ENCODE data around the gene RBMS3.
"Not testable (repeated sequence)": the region's sequence is repeated elsewhere in the genome, so short reads cannot be mapped to it uniquely, and the experiment has no call there.

Gene RBMS3

GRCh38 chr3:29758434-29759322 lies 477.8 kb downstream of the RBMS3 start:
- no peak for DNase-seq

GRCh38 chr3:29759411-29760225 lies 478.7 kb downstream of the RBMS3 start:
- DNase-seq, result no peak

GRCh38 chr3:29760226-29760685 lies 479.4 kb downstream of the RBMS3 start:
- DNase-seq, result no peak

- DNase-seq, result no peak
Observed at GRCh38 chr3:29761517-29761916, 480.6 kb downstream of the RBMS3 start.

GRCh38 chr3:29763115-29763514 lies 482.2 kb downstream of the RBMS3 start:
- DNase-seq, result no peak

- DNase-seq, result no peak
Observed at GRCh38 chr3:29764041-29764440, 483.2 kb downstream of the RBMS3 start.

GRCh38 chr3:29764603-29765254 lies 483.9 kb downstream of the RBMS3 start:
- DNase-seq, result no peak

GRCh38 chr3:29771602-29772001 lies 490.7 kb downstream of the RBMS3 start:
- no peak for DNase-seq

- no peak for DNase-seq
Observed at GRCh38 chr3:29772436-29772835, 491.6 kb downstream of the RBMS3 start.

- DNase-seq, result no peak
Observed at GRCh38 chr3:29773481-29773880, 492.6 kb downstream of the RBMS3 start.

GRCh38 chr3:29775340-29775739 lies 494.5 kb downstream of the RBMS3 start:
- DNase-seq, result no peak

- no peak for DNase-seq
Observed at GRCh38 chr3:29777869-29778268, 497.0 kb downstream of the RBMS3 start.

- DNase-seq, result no peak
Observed at GRCh38 chr3:29789686-29790085, 508.8 kb downstream of the RBMS3 start.

GRCh38 chr3:29796808-29797207 lies 515.9 kb downstream of the RBMS3 start:
- DNase-seq, result no peak

- no peak for DNase-seq
Observed at GRCh38 chr3:29802057-29802456, 521.2 kb downstream of the RBMS3 start.

- DNase-seq, result no peak
Observed at GRCh38 chr3:29804044-29804443, 523.2 kb downstream of the RBMS3 start.

GRCh38 chr3:29805757-29806156 lies 524.9 kb downstream of the RBMS3 start:
- no peak for DNase-seq

- not testable (repeated sequence) for DNase-seq
Observed at GRCh38 chr3:29808324-29808723, 527.5 kb downstream of the RBMS3 start.

- no peak for DNase-seq
Observed at GRCh38 chr3:29822071-29822470, 541.2 kb downstream of the RBMS3 start.

- no peak for DNase-seq
Observed at GRCh38 chr3:29823233-29823632, 542.4 kb downstream of the RBMS3 start.

- no peak for DNase-seq
Observed at GRCh38 chr3:29826712-29827111, 545.8 kb downstream of the RBMS3 start.

GRCh38 chr3:29827756-29828155 lies 546.9 kb downstream of the RBMS3 start:
- no peak for DNase-seq

GRCh38 chr3:29829340-29829739 lies 548.5 kb downstream of the RBMS3 start:
- DNase-seq, result no peak
